ENCODE data around the gene TBC1D9. TPM values are rescaled to one million over a fixed set of nuclear protein-coding genes. Genes with fewer than 3 reads are reported as not detected.

TBC1D9 gene
- polyA plus RNA-seq, 3 donors, result 13.6 to 33.5 (median 21.0) TPM

DNA sequence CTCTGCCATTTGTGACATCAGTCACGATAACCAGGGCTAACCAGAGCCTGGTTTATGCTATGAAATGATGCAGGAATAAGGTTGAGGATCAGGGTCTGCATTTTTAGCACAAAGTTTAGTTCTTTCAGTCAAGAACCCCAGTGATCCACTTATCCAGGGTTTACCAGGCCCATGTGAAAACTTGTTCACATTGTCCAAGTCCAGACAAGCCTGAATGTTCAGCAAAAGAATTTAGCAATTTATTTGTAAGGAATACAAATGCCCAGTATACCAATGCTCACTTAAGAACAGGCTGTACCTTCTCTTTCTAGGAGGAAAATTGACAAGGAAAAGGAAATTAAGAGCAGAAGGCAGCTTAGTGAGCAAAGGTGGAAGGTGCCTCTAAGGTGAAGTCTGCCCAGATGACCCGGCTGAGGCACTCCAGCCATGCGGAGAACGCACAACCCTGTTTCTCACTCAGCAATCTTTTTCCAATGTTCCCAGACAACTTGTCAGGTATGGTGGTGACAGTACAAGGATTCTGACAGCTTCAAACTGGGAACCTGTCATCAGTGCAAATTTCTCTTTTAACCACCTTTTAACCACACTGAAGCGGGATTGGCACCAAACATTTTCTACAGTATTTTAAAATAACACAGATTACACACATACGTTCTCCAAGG is 54.0 kb downstream of the TBC1D9 start:
- no peak for DNase-seq
- intact Hi-C loops (cut with micrococcal nuclease), result no loop called here
- H3K9me3 Mint-ChIP-seq, result peaks cover 0 to 1% (median 0%) of the 10 kb centered on the region in 7 donors
- H3K36me3 Mint-ChIP-seq, result peaks cover 34 to 39% of the 10 kb centered on the region in 2 donors
- H3K27ac Mint-ChIP-seq, result no peak overlapping the region
- Histone ChIP-seq H2AFZ (ENCODE audit: insufficient read depth, low read depth, low read length, poor library complexity, severe bottlenecking) (no peak overlapping the region), H3K27me3 (ENCODE audit: control insufficient read depth in 2 of 2, insufficient read depth in 2 of 2, low read length in 2 of 2) (no peaks in the 10 kb centered on the region), H3K36me3 (replicated peaks in 1 of 2; ENCODE audit: control insufficient read depth in 1 of 2, insufficient read depth in 2 of 2, low read length in 2 of 2) (peaks cover 9 to 31% of the 10 kb centered on the region in 2 donors), H3K9ac (ENCODE audit: insufficient read depth, low read length, poor library complexity, severe bottlenecking) (no peak overlapping the region), H3K4me1 (ENCODE audit: control insufficient read depth in 1 of 2, insufficient read depth in 2 of 2, low read length in 2 of 2) (peaks cover 22 to 39% of the 10 kb centered on the region in 2 donors), H3K4me2 (replicated peaks; ENCODE audit: extremely low read depth, low read length, poor library complexity, severe bottlenecking) (no peak overlapping the region), H3K79me2 (ENCODE audit: insufficient read depth, low read length) (peaks cover 11% of the 10 kb centered on the region), H4K20me1 (ENCODE audit: insufficient read depth, low read length) (peaks cover 92% of the 10 kb centered on the region), H3K27ac (ENCODE audit: low read depth in 1 of 2, low read length in 2 of 2) (no peak overlapping the region), H3K9me3 (replicated peaks in 1 of 2; ENCODE audit: control insufficient read depth in 1 of 2, insufficient read depth in 1 of 2, low read length in 2 of 2) (no peaks in the 10 kb centered on the region), H3K4me3 (replicated peaks in 1 of 3; ENCODE audit: low read depth in 2 of 3, low read length in 3 of 3) (no peak overlapping the region)
- WGBS (ENCODE audit: insufficient coverage), result 100% methylated on average over 2 of the region's 6 CpGs
- no peak overlapping the region for H3K4me3 Mint-ChIP-seq
- no peaks in the 10 kb centered on the region for H3K27me3 Mint-ChIP-seq (ENCODE audit: low read depth in 3 of 3)
- no peak for TF ChIP-seq CTCF (IDR thresholded peaks at IDR 0.05)
- peaks cover 42% of the 10 kb centered on the region for H3K4me1 Mint-ChIP-seq

DNA sequence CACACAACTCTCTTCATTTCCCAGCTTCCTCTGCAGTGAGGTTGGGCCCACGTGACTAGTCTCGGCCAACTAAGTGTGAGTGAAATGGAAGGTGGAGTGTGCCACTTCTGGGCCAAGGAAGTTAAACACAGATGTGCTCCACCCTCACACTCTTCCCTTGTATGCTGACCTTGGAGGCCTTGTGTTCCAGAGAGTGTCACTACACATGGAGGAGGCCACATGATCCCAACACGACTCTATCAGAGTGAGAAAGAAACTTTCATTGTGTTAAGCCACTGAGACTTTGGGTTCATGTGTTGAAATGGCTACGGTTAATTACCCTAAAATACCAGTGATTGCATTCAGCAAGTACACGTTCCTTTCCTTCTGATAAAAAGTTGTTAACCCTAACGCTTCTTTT is 55.1 kb downstream of the TBC1D9 start:
- Histone ChIP-seq H3K9ac (ENCODE audit: insufficient read depth, low read length, poor library complexity, severe bottlenecking) (no peak overlapping the region), H3K27me3 (ENCODE audit: control insufficient read depth in 2 of 2, insufficient read depth in 2 of 2, low read length in 2 of 2) (no peaks in the 10 kb centered on the region), H3K27ac (ENCODE audit: low read depth in 1 of 2, low read length in 2 of 2) (no peak overlapping the region), H4K20me1 (ENCODE audit: insufficient read depth, low read length) (peaks cover 93% of the 10 kb centered on the region), H3K4me1 (ENCODE audit: control insufficient read depth in 1 of 2, insufficient read depth in 2 of 2, low read length in 2 of 2) (peaks cover 18 to 29% of the 10 kb centered on the region in 2 donors), H3K79me2 (ENCODE audit: insufficient read depth, low read length) (peaks cover 11% of the 10 kb centered on the region), H3K9me3 (replicated peaks in 1 of 2; ENCODE audit: control insufficient read depth in 1 of 2, insufficient read depth in 1 of 2, low read length in 2 of 2) (no peaks in the 10 kb centered on the region), H3K4me3 (replicated peaks in 1 of 3; ENCODE audit: low read depth in 2 of 3, low read length in 3 of 3) (no peak overlapping the region), H3K4me2 (replicated peaks; ENCODE audit: extremely low read depth, low read length, poor library complexity, severe bottlenecking) (no peak overlapping the region), H2AFZ (ENCODE audit: insufficient read depth, low read depth, low read length, poor library complexity, severe bottlenecking) (no peak overlapping the region), H3K36me3 (replicated peaks in 1 of 2; ENCODE audit: control insufficient read depth in 1 of 2, insufficient read depth in 2 of 2, low read length in 2 of 2) (peaks cover 9 to 31% of the 10 kb centered on the region in 2 donors)
- Mint-ChIP-seq H3K4me3 (no peak overlapping the region), H3K9me3 (peaks cover 0 to 1% (median 0%) of the 10 kb centered on the region in 7 donors), H3K27me3 (ENCODE audit: low read depth in 3 of 3) (no peaks in the 10 kb centered on the region), H3K27ac (no peak overlapping the region), H3K4me1 (peaks cover 33% of the 10 kb centered on the region), H3K36me3 (peaks cover 38 to 43% of the 10 kb centered on the region in 2 donors)
- intact Hi-C loops (cut with micrococcal nuclease), result no loop called here
- no CpG with 5 or more reads among the region's 6 CpGs for WGBS (ENCODE audit: insufficient coverage)
- no peak for DNase-seq
- no peak for TF ChIP-seq CTCF (IDR thresholded peaks at IDR 0.05)

All from CD14-positive monocyte (primary cell).